Right forelimb (tissue), 1 donor: ENCODE results near the gene RAI1.
A peak's percentile ranks its signal among the peaks of the same experiment; 100 is the strongest.
"Not testable (repeated sequence)": the region's sequence is repeated elsewhere in the genome, so short reads cannot be mapped to it uniquely, and the experiment has no call there.

ENCODE experiments used
- DNase-seq: peaks from one replicate; pipeline ENCODE4 v3.0.0-alpha.2; 2018

RAI1 gene

GRCh38 chr17:17666111-17666714 lies 15.0 kb upstream of the RAI1 start:
- DNase-seq, result no peak

GRCh38 chr17:17667231-17667630 lies 14.0 kb upstream of the RAI1 start:
- DNase-seq, result no peak

GRCh38 chr17:17667947-17668346 lies 13.3 kb upstream of the RAI1 start:
- DNase-seq, result no peak

- DNase-seq, result no peak
These were observed 12.9 kb upstream of the RAI1 start for GRCh38 chr17:17668358-17668757.

GRCh38 chr17:17668775-17669579 lies 12.3 kb upstream of the RAI1 start:
- DNase-seq, result no peak

- no peak for DNase-seq
These were observed 11.6 kb upstream of the RAI1 start for GRCh38 chr17:17669580-17670235.

- DNase-seq, result no peak
These were observed 10.5 kb upstream of the RAI1 start for GRCh38 chr17:17670701-17671305.

- DNase-seq, result no peak
These were observed 9.7 kb upstream of the RAI1 start for GRCh38 chr17:17671369-17672129.

GRCh38 chr17:17672453-17673368 lies 8.5 kb upstream of the RAI1 start:
- no peak for DNase-seq

GRCh38 chr17:17675416-17675815 lies 5.8 kb upstream of the RAI1 start:
- DNase-seq, result no peak

- no peak for DNase-seq
These were observed 5.2 kb upstream of the RAI1 start for GRCh38 chr17:17675925-17676534.

GRCh38 chr17:17676752-17677151 lies 4.5 kb upstream of the RAI1 start:
- no peak for DNase-seq

- DNase-seq, result no peak
These were observed 3.8 kb upstream of the RAI1 start for GRCh38 chr17:17677299-17678040.

- DNase-seq, result not testable (repeated sequence)
These were observed 3.1 kb upstream of the RAI1 start for GRCh38 chr17:17678063-17678699.

GRCh38 chr17:17679243-17679642 lies 2.0 kb upstream of the RAI1 start:
- DNase-seq, result no peak

GRCh38 chr17:17679748-17680147 lies 1.5 kb upstream of the RAI1 start:
- DNase-seq, result no peak

GRCh38 chr17:17680477-17681186 lies 626 bp upstream of the RAI1 start:
- DNase-seq, result no peak

- DNase-seq, result peak; percentile 69
These were observed 560 bp downstream of the RAI1 start for GRCh38 chr17:17681744-17682292.

GRCh38 chr17:17682293-17682736 lies 1.1 kb downstream of the RAI1 start:
- DNase-seq, result no peak
